GM18517 (cell line): ENCODE results near the gene PALLD.

Source experiments
- ATAC-seq: cut with Tn5 transposase; IDR thresholded peaks from one replicate; pipeline ENCODE4 v1.9.1; 2021; ENCODE audit warnings: mild to moderate bottlenecking, moderate library complexity; ENCODE audit not compliant: unreplicated experiment

The PALLD gene

DNA sequence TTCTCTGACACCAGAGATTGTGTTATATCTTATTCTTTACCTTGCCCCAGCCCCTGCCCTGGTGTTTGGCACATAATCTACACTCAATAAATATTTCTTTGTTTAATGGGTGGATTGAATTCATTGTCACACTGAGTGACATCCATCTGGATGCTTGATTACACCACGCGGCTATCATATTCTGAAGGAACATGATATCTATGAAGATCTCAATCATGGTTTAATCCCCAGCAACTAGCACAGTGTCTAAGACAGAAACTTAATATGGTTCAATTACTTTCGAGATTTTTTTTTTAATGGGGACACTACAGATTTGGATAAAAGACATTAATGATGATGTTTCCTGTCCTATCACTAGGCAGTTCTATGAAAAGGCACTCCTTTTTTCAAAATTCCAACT lies 246.3 kb downstream of the PALLD start:
- no peak for ATAC-seq

DNA sequence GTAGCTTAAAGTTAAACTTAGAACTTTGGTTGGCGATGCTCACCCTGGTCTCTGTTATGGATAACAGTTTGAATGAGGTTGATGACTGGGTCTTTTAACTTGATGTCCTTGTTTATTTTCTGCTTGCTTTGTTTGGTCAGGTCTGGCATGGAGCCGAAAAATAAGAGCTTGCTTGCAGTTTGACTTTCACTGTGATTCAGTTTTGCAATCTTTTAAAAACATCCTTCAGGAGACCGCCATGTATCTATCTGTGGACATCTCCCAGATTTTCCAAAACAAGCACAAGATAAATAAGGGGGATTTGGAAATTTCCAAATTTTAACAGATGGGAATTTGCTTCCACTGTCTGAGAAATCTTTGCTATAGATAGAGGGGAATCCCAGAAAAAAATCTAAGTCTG lies 246.7 kb downstream of the PALLD start:
- ATAC-seq, result no peak

DNA sequence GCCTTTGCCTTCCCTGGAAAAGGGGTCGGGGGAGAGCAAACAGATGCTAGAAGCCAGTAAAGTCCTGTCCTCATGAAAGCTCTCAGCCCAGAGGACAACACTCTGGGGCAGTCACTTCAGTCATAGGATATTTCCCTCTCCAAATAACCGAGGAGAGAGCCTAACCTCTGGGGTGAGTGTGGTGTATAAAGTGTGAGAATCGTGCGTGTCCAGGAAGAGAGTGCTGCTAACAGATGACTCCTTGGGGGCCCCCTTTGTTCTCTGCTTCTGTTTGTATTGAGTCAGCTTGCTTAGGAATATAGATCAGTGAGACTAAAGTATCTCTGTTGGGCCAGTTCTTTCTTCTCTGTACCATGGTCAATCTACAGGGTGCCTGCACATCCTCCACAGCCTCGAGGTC lies 247.2 kb downstream of the PALLD start:
- no peak for ATAC-seq

DNA sequence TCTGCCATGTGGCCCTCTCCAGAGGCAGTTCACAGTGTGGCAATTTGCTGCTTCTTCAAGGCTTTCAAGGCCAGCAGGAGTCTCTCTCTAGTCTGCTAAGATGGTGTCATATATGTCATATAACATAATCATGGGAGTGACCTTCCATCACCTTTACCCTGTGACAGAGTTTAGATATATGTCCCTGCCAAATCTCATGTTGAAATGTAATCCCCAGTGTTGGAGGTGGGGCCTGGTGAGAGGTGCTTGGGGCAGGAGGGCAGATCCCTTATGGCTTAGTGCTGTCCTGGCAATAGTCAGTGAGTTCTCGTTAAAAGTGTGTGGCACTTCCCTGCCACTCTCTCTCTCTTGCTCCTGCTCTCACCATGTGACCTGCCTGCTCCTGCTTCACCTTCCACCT lies 252.0 kb downstream of the PALLD start:
- no peak for ATAC-seq

DNA sequence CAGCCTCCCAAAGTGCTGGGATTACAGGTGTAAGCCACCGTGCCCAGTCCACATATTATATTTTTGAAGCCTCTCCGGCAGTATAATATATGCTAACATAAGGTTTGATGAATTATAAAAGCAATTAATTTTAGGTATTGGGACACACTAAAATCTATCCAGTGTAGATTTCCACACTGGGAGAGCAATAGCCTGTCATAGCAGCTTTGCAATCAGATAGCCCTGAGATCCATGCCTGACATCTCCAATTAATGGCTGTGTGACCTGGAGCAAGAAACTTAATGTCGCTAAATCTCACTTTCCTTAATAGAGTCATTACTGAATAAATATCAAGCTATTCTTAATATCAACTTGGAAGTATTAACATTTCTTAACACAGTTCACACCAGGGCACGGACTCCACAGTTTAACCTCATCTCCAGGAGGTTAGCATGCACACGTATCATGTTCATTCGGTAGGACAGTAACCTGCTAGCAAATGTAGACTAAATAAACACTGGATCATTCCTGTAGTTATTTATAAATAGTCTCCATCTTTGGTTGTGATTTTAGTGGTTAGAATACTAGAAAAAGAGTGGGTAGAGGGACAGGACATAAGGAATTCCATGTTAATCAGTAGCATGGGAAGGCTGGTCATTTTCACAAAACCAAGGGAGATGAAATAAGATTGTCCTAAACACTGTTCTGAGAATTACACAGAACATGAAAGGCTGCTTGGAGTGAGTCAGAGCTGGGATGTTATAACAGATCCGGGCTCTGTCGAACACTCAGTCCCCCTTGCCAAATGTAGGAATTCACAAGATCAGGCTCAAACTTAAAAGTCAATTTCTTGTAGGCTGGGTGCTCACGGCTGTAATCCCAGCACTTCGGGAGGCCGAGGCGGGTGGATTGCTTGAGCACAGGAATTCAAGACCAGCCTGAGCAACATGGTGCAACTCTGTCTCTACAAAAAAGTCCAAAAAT lies 254.7 kb downstream of the PALLD start:
- ATAC-seq, result no peak

DNA sequence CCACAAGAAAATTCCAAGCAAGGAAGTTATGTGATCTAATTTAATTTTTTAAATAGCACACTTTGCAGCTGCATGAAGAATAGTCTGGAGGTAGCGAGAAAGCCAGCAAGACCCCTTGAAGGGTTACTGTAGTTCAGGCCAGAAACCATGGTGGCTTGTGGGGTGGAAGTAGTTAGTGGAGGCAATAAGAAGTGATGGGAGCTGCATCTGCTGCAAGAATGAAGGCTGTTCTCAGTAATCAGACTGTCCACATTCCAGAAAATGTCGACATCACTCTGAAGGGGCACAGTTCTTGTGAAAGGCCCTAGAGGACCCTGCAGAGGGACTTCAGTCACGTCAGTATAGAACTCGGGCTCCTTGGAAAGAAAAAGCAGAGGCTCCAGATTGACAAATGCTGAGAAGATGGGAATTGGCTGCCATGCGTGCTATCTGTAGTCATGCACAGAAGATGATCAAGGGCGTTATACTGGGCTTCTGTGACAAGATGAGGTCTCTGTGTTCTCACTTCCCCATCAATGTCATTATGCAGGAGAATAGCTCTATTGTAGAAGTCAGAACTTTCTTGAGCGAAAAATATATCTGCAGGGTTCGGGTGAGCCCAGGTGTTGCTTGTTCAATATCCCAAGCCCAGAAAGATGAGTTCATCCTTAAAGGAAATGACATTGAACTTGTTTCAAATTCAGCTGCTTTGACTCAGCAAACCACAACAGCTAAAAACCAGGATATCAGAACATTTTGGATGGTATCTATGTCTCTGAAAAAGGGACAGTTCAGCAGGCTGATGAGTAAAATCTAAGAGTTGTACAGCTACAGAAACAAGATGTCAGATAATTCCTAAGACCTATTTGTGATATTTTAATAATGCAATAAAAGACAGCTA lies 259.0 kb downstream of the PALLD start:
- no peak for ATAC-seq

DNA sequence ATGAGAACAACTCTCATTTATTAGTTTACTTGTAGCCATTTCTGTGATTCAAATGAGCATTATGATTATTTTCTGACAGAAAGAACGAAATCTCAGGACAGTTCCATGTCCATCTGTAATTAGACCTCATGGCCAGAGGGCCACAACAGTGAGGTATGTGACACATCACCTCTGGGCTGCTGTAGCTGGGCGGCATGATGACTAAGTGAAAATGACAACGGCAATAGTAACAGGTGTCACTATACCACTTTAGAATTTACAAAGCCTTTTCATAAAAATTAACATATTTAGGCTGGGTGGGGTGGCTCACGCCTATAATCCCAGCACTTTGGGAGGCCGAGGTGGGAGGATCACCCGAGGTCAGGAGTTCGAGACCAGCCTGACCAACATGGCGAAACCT lies 260.6 kb downstream of the PALLD start:
- no peak for ATAC-seq

DNA sequence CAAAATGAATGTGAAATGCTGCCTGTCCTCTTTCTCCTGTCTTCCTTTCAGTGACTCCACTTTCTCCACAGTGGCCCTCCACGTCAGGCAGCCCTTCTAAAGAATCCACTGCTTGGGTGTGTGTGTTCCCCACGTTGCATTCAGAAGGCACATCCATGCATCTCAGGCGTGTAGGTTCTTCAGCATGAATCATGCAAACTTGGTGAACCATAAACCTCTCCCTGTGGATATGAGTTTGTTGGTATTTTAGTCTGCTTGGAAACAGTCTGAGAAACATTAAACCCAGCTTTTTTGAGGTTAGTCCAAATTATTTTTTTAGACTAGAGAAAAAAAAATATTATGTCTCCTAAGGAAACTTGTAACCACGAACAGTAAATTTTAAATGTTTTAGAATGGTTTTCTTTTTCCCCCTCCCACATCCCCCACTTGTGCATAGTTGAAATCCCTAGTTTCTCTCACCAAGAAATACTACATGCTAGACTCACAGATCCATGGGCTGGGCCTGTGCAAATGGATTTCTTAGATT lies 261.6 kb downstream of the PALLD start:
- ATAC-seq, result no peak

DNA sequence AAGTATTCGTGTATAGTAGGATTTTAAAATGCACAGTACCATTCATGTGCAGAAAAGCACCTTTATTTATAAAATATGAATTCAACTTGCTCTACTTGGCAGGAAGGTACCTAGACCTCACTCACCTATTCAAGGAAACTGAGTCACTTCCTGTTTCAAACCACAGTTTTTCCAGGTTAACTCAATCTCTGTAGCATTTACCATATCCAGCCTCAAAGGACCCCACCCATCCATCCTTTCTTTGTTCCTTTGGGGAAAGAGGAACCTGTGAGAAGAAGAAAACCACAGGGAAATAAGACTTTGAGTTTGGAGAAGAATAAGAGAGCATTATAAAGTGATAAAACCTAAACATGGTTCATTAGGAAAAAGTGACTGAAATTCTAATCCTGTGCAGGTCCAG lies 262.5 kb downstream of the PALLD start:
- ATAC-seq, result no peak

DNA sequence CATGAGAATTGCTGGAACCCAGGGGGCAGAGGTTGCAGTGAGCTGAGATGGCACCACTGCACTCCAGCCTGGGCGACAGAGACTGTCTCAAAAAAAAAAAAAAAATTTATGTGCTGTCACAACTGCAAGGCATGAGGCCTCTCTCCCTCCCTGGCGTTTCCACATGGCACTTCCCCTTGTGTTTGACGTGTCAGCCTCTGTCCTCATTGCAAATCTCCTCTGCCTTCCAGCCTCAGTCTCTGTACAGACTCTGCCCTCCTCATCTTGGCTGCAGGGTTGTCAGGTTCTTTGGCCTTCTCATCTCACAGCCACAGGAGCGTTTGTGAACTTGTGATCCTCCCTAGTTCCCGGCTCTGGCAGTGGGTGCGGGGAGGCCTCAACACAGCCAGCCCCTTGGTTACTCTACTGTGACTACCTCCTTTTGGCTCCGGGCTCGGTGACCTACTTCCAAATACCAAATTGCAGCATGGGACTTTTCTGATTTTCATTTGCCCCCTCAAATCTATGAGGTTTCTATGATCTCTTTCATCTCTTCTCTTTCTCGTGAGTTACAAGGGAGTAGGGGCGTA lies 263.2 kb downstream of the PALLD start:
- ATAC-seq, result no peak

DNA sequence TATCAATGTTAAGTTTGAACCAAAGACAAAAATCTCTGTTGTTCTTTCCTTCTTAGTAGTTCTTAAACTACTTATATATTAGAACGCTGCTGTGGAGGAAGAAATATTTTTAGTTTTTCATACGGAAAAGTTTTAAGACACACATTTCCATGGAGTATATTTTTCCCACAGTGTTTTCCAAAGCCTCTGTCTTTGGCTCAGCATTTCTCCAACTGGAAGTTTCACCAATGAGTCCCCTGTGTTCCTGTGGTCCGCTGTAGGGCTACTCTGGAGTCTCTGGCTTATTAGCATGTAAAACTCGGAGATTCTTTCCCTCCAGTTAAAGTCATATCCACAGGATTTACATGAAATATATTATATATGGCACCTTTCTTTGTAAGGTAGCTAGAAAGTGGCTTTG lies 264.2 kb downstream of the PALLD start:
- no peak for ATAC-seq

DNA sequence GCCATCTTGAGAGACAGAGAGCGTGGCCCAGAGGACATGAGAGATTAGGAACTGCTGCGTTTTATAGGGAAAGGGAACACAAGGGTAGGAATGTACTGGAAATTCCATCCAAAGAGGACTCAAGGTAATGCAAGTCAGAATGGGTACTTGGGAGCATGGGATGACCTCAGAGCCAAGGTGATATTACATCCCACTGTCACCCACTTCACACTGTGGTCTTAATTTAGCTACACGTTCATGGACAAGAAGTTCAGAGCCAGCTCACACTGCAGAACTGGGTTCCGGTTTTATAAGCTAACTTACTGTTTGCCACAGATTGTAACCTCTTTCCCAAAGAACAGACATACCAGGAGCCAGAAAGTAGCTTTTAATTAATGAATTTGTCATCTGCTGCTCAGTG lies 268.5 kb downstream of the PALLD start:
- ATAC-seq, result no peak

DNA sequence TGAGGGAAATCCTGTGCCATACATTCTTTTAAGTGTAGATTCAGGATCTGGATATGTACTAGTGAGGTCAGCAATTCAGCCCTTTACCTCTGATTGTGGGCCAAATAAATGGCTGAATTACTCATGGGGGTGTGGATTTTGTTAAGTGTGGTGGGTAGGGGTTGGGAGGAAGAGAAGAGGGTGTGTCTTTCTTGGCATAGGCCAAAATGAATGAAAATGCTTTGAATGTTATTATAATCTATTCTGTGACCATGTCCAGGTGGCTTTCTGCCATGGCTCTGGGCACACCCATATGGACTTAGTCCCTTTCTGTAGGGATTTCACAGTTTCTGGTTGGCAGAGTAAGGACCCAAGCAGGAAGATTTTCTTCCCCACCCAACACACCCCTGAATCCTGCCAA lies 268.9 kb downstream of the PALLD start:
- no peak for ATAC-seq

DNA sequence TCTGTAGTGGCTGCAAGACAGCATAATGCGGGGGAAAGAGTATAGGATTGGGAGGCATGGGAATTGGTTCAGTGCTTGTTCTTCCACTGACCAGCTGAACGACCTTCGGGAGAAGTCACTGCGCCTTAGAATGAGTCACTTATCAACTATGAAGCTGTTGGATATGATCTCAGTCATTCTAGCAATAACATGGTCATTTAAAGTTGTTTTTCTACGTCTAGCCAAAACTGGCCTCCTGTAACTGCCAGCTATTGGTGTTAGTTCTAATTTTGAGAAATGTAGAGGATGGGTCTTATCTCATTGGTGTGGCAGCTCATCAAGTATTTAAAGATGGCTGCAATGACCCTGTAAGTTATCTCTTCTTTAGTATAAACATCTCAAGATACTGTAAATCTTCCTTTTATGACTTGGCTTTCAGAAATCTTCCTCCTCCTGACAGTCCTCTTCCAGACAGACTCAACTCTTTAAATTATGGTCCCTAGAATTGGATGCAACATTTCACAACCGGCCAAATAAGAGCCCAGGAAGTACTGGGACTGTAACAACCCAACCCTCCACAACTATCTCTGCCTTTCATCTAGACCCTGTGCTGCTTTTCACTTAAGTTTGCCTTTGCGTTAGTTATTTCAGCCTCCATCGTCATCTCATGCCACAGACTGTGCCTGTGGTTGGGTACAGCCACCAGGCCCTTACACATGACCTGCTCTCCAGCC lies 269.9 kb downstream of the PALLD start:
- no peak for ATAC-seq

DNA sequence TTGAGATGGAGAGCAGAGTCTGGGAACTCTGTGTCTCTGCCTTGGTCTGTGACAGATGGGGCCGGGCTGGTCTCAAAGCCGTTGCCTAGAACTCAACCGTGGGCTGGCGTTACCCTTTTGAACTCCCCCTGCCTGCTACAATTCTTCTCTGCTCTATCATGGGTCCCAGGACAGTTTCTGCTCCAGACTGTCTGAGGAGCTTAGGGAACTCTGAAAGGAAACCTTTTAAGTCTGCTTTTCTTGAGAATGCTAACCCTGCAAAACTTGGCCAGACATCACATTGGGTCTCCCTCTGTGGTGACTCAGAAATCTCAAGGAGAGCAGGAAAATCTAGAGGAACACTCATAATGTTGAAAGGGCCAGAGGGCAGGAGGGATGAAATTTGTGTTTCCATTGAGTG lies 272.6 kb downstream of the PALLD start:
- no peak for ATAC-seq

DNA sequence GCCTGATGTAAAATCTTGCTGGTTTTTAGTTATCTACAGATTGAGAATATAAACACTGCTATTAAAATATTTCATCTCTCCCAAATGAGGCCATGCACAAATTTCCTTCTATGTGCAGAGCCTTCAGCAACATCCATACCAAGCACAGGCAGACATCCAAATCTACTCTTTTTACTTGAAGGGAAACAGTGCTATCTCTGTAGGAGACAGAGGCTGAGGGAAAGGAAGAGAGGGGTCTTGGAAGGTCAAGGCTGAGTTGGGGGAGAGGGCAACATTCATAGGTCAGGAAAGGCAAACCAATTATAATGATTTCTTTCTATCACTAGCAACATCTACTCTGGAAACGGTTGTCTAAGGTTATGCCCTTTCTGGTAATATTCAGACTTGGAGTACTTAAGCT lies 273.0 kb downstream of the PALLD start:
- no peak for ATAC-seq

DNA sequence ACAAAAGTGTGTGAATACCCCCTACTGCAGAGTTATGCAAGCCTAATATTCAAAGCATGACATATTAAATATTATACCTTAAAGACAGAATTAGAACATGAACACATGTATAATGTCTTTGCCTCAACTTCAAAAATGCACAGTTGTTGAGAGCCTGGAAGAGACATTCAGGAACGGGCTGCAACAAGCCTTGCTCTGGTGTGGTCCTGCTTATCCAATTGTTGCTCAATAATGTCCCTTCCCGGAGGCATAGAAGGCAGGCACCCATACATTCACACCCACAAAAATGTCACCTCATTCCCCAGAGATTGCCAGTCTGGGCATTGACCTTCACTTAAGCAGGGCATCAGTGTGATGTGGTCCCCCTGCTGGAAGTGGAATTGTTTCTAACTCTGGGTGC lies 274.4 kb downstream of the PALLD start:
- ATAC-seq, result no peak

DNA sequence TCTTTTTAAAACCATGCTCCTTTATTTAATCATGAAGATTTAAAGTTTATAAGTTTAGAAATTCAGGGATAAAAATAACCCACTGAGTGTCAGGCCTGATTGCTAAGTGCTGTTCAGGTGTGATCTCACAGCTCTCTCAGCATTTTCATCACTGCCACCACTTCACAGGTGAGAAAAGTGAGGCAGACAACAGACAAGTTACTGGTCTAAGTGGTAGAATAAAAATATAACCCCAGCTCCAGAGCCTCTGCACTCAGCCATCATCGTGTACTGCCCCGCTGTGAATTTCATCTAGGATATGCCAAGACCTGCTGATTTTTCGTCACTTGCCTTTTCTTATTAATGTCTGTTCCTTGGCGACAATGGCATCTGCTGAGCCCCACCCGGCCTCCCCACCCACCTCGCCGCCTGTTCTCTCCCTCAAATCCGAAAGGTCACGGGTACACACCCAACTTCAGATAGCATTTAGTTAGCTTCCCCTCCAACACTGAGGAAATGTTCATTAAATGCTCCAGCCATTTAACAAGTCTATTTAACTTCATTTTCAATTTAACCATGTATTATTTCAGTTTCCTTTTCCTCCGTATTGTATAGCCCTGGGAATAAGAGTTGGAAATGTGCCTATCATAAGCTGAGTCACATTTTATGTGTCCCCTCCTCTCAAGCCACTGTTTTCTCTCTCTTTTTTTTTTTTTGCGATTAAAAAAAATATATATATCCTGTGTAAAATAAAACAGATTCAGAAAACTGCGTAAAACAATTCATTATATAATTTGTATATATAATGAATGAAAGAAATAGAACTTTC lies 276.7 kb downstream of the PALLD start:
- ATAC-seq, result no peak

DNA sequence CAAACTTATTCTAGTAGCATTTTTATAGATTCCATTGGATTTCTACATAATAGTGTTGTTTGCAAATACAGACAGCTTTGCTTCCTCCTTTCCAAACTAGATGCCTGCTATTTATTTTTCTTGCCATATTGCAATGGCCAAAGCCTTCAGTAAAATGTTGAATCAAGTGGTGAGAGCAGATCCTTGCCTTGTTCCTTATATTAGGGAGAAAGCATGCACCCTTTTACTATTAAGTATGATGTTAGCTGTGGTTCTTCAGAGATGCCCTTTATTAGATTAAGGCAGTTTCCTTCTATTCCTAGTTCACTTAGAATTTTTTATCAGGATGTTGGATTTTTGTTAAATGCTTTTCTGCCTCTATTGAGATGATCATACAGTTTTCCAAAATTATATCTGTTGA lies 279.5 kb downstream of the PALLD start:
- ATAC-seq, result no peak
